ENCODE results near the gene TLR1. TPM values are rescaled to one million over a fixed set of nuclear protein-coding genes. Genes with fewer than 3 reads are reported as not detected.
A peak's percentile ranks its signal among the peaks of the same experiment; 100 is the strongest.
"Not testable (repeated sequence)": the region's sequence is repeated elsewhere in the genome, so short reads cannot be mapped to it uniquely, and the experiment has no call there.

TLR1 gene
- polyA plus RNA-seq, 4 donors = 3.7 to 5.9 (median 4.5) TPM

- not testable (repeated sequence) for DNase-seq (ENCODE audit: low read depth in 4 of 4, low spot score in 3 of 4)
Measured at GRCh38 chr4:38806251-38806650, 1.7 kb upstream of the TLR1 start.

GRCh38 chr4:38805530-38806145, 1.0 kb upstream of the TLR1 start:
- no peak for DNase-seq (ENCODE audit: low read depth in 4 of 4, low spot score in 3 of 4)

GRCh38 chr4:38803833-38804653, 548 bp downstream of the TLR1 start:
- DNase-seq (ENCODE audit: low read depth in 4 of 4, low spot score in 3 of 4) = no peak

- no peak for DNase-seq (ENCODE audit: low read depth in 4 of 4, low spot score in 3 of 4)
Measured at GRCh38 chr4:38802561-38803355, 1.8 kb downstream of the TLR1 start.

GRCh38 chr4:38800961-38801450, 3.6 kb downstream of the TLR1 start:
- no peak for DNase-seq (ENCODE audit: low read depth in 4 of 4, low spot score in 3 of 4)

GRCh38 chr4:38800366-38800765, 4.2 kb downstream of the TLR1 start:
- no peak for DNase-seq (ENCODE audit: low read depth in 4 of 4, low spot score in 3 of 4)

- no peak for DNase-seq (ENCODE audit: low read depth in 4 of 4, low spot score in 3 of 4)
Measured at GRCh38 chr4:38795087-38795486, 9.5 kb downstream of the TLR1 start.

- DNase-seq (ENCODE audit: low read depth in 4 of 4, low spot score in 3 of 4) = no peak
Measured at GRCh38 chr4:38794051-38794450, 10.5 kb downstream of the TLR1 start.

- no peak for DNase-seq (ENCODE audit: low read depth in 4 of 4, low spot score in 3 of 4)
Measured at GRCh38 chr4:38791010-38791409, 13.6 kb downstream of the TLR1 start.

- DNase-seq (ENCODE audit: low read depth in 4 of 4, low spot score in 3 of 4) = no peak
Measured at GRCh38 chr4:38788317-38788716, 16.3 kb downstream of the TLR1 start.

- DNase-seq (ENCODE audit: low read depth in 4 of 4, low spot score in 3 of 4) = no peak
Measured at GRCh38 chr4:38787693-38788092, 16.9 kb downstream of the TLR1 start.

GRCh38 chr4:38785901-38786402, 18.6 kb downstream of the TLR1 start:
- no peak for DNase-seq (ENCODE audit: low read depth in 4 of 4, low spot score in 3 of 4)

- no peak for DNase-seq (ENCODE audit: low read depth in 4 of 4, low spot score in 3 of 4)
Measured at GRCh38 chr4:38785041-38785790, 19.4 kb downstream of the TLR1 start.

- no peak for DNase-seq (ENCODE audit: low read depth in 4 of 4, low spot score in 3 of 4)
Measured at GRCh38 chr4:38784141-38784540, 20.4 kb downstream of the TLR1 start.

- no peak for DNase-seq (ENCODE audit: low read depth in 4 of 4, low spot score in 3 of 4)
Measured at GRCh38 chr4:38783109-38783460, 21.5 kb downstream of the TLR1 start.

GRCh38 chr4:38782452-38783108, 22.0 kb downstream of the TLR1 start, which contains the start of gene TLR10:
TSS of gene TLR10 (minus strand) at chr4:38782990. CDS start at chr4:38775590, 7,400 bp downstream.
- DNase-seq (ENCODE audit: low read depth in 4 of 4, low spot score in 3 of 4) = peak in 3 of 4 donors; percentile 22 to 48 (median 38)

GRCh38 chr4:38781854-38782261, 22.7 kb downstream of the TLR1 start:
- DNase-seq (ENCODE audit: low read depth in 4 of 4, low spot score in 3 of 4) = no peak

GRCh38 chr4:38780833-38781484, 23.6 kb downstream of the TLR1 start:
- DNase-seq (ENCODE audit: low read depth in 4 of 4, low spot score in 3 of 4) = no peak

- no peak for DNase-seq (ENCODE audit: low read depth in 4 of 4, low spot score in 3 of 4)
Measured at GRCh38 chr4:38779790-38780189, 24.8 kb downstream of the TLR1 start.
